GM19372 (cell line): ENCODE results near the gene TYR.
"Not testable (repeated sequence)": the region's sequence is repeated elsewhere in the genome, so short reads cannot be mapped to it uniquely, and the experiment has no call there.

ENCODE experiments used
- ATAC-seq: cut with Tn5 transposase; IDR thresholded peaks from one replicate; pipeline ENCODE4 v1.9.1; 2021; ENCODE audit warnings: mild to moderate bottlenecking, low read depth, moderate library complexity; ENCODE audit not compliant: unreplicated experiment

Gene TYR

DNA sequence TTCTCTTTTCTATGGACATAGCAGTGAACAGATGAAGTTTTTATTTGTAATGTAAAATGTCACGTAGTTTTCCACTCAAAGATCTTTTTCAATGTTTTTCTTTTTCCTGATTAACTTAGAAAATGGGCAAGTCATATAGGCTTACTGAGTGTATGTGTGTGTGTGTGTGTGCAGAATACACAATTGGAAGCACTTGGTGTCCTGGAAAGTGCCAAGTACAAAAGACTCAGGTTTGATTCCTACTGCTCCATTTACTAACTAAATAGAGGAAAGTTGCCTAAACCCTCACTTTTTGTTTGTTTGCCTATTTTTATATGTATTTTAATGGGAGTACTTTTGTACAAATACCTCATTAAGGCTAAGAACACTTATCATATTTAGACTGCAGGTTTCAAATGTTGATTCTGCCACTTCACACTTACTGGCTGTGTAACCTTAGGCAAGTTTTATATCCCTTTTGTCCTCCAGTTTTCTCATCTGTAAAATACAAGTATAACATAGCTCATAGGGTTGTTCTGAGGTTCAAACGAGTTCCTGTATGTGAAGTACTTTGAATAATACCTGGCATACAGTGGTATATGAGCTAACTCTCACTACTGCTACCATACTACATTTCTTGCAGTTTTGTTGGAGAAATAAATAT lies 90.1 kb downstream of the TYR start:
- ATAC-seq = no peak

GRCh38 chr11:89272540-89273088 lies 94.9 kb downstream of the TYR start:
- ATAC-seq = not testable (repeated sequence)

DNA sequence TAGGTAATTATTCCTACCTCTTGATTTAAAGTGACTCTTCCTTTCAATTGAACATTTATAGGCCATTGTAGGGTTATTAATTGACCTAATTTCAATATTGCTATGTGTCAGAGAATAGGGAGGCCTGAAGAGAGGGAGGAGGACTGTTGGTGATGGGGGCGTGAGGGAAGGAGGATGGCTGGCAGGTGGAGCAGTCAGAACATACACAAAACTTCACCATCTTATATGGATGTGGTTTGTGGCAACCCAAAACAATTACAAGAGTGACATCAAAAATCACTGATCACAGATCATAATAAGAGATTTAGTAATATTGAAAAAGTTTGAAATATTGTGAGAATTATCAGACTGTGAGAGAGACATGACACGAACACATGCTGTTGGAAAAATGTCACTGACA lies 95.5 kb downstream of the TYR start:
- ATAC-seq = not testable (repeated sequence)

- no peak for ATAC-seq
Observed at GRCh38 chr11:89275966-89276365, 98.3 kb downstream of the TYR start.

- no peak for ATAC-seq
Observed at GRCh38 chr11:89279176-89279575, 101.5 kb downstream of the TYR start.

DNA sequence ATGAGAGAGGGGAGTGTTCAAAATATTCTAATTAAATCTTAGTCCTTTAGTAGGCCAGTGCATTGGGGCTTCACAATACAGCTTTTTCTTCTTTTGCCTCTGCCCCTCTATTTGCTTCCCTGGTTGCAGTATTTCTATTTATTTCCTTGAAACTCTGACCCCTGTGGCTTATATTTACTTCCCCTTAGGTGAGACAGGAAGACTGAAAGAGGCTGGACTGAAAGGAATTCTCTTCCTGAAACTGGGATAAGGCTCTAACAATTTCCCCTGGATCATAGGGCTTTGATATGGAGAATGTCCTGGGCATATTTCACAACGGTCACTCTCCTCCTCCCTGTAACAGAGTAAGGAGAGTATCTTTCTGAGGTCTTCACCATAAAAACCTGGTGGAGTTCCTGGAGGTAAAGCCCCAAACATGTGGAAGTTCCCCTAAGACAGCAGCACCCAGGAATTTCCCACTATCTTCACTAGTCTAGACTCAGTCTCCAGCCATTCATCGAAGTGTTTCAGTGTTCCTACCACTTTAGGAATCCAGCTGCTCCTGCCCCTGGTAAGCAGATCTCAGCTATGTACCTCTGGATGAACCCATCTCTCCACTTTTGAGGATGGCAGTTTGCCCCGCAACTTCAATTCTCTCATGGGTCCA lies 103.5 kb downstream of the TYR start:
- not testable (repeated sequence) for ATAC-seq

DNA sequence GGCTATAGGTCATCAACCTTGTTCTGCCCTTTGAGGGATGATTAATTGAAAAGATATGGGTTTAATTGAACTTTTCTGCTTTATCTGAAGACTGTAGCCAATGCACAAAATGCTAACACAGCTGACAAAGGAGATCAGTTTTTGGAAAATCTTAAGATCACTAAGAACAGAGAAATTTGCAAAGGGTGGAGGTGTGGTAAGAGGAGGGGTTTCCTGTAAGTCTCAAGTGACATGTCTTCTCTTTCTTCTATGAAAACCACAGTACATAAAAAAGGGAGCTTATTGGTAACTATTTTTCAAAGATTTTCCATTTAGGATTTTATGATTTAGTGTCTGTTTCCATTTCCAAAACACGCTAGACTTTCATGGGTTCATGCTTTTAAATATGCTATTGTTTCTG lies 108.9 kb downstream of the TYR start:
- not testable (repeated sequence) for ATAC-seq

DNA sequence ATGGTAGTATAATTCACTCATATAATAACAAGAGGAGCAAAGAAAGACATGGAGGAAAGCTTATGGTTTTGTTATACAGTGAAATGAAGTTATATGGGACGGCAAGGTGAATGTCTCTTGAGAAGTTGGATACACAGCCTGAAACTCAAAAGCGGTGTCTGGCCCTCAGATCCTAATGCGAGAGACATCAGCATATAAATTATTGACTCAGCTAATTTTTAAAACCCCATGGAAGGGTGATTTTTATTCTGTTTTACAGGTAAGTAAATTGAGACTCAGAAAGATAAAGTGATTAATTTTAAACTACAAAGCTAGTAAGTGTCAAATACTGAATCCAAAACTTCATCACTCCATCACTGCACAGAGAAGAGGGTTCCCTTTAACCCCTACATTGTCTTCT lies 110.3 kb downstream of the TYR start:
- not testable (repeated sequence) for ATAC-seq

- ATAC-seq = no peak
Observed at GRCh38 chr11:89293965-89294679, 116.4 kb downstream of the TYR start.

DNA sequence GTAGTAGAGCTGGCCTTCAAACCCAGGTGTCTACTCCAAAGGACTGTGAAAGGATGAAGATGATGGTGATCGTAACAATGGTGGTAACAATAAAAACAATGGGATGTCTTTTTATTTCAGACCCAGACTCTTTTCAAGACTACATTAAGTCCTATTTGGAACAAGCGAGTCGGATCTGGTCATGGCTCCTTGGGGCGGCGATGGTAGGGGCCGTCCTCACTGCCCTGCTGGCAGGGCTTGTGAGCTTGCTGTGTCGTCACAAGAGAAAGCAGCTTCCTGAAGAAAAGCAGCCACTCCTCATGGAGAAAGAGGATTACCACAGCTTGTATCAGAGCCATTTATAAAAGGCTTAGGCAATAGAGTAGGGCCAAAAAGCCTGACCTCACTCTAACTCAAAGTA lies 117.3 kb downstream of the TYR start:
- ATAC-seq = not testable (repeated sequence)

GRCh38 chr11:89303029-89303428 lies 125.4 kb downstream of the TYR start:
- not testable (repeated sequence) for ATAC-seq

DNA sequence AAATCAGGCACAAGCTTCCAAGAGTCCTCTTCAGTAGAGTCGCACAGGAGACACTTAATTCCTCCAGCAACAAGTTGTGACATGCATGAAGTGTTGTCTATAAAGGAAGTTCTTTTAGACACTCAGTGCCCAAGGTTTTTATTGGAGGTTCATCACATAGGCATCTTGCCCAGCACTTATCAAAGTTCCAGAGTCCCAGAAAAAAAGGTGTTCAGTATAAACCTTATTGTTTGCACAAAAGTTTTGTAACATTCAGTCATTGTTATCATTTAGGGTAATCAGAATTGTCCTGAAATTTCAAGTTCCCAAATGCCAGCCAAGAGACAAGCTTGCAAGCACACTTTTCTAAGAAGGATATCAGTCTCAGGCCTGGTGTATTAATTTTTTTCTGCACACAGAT lies 130.6 kb downstream of the TYR start:
- not testable (repeated sequence) for ATAC-seq

GRCh38 chr11:89309321-89309985 lies 131.8 kb downstream of the TYR start:
- ATAC-seq = not testable (repeated sequence)

DNA sequence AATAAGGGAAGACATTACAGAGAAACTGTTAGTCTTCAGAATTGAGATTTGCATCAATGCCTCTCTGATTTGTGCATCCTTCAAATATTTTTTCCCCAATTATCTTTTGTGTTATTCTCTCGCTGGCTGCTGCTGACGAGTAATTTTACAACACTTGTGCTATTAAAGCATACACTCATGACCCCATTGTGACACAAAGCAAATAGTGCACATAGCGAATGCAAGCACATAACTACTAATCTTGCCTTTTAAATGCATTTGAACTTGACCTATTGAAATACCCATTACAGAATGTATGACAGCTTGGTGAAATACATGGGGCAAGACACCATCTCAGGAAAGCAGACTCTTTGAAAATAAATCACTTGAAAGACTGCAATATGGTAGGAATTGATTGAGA lies 132.9 kb downstream of the TYR start:
- not testable (repeated sequence) for ATAC-seq

GRCh38 chr11:89321401-89321800 lies 143.7 kb downstream of the TYR start:
- ATAC-seq = no peak

GRCh38 chr11:89327885-89328284 lies 150.2 kb downstream of the TYR start:
- ATAC-seq = no peak

DNA sequence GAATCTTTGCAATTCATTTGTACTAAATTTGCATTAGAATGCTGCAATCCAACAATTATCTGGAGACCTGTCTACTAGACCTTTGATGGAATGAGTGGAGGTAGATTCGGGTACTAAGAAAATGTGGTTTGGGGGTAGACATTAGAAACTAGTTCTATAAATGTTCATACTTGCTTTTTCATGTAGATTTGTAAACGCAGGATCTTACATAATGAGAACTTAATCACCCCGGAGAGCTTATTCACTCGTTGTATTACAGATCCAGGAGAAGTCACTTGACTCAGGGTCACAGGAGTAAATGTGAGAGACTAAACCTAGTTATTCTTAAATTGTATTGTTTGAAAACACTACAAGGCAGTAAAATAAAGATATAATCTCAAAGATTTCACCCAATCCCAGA lies 154.3 kb downstream of the TYR start:
- not testable (repeated sequence) for ATAC-seq

GRCh38 chr11:89333704-89334103 lies 156.0 kb downstream of the TYR start:
- ATAC-seq = not testable (repeated sequence)

DNA sequence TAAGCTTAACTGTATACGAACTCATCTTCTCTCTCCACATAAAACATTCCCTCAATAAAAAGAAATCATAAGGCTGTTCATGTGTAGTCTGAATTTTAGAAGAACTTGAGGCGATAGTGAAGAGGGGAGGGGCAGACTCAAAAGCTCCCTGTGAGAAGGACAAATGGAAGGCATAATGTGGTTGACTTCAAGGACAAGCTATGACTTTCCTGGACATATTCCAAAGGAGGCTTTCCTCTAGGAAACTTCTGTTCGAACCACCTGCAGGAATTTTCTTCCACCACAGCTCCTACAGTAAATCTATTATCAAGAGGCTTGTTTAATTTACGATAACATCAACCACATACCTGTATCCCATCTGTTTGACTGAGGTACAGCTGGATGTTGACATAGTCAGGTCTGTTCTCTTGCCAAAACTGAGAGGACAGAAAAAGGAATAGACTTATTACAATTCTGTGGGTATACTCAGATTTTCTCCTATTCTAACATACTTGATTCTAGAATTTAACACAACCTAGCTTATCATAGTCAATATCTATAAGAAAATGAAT lies 159.5 kb downstream of the TYR start:
- ATAC-seq = not testable (repeated sequence)

- ATAC-seq = not testable (repeated sequence)
Observed at GRCh38 chr11:89338073-89338472, 160.4 kb downstream of the TYR start.
